ENCODE measurements around the gene RAB36.
A peak's percentile ranks its signal among the peaks of the same experiment; 100 is the strongest.

The RAB36 gene

GRCh38 chr22:23184764-23185113 is 39.5 kb downstream of the RAB36 start:
- DNase-seq, result no peak

DNA sequence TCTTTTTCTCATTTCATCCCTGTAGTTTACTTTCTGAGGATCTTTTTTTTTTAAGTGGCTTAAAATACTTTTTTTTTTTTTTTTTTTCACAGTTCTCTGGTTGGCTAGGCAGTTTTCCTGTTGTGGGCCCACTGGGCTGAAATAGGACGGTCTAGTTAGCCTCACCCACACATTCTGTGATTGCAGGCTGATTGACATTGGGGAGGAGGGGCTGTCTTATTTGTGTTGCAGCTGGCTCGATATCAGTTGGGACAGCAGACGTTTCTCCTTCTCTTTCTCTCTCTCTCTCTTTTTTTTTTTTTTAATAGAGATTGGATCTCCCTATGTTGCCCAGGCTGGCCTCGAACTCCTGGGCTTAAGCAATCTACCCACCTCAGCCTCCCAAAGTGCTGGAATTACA is 41.9 kb downstream of the RAB36 start:
- no peak for DNase-seq

DNA sequence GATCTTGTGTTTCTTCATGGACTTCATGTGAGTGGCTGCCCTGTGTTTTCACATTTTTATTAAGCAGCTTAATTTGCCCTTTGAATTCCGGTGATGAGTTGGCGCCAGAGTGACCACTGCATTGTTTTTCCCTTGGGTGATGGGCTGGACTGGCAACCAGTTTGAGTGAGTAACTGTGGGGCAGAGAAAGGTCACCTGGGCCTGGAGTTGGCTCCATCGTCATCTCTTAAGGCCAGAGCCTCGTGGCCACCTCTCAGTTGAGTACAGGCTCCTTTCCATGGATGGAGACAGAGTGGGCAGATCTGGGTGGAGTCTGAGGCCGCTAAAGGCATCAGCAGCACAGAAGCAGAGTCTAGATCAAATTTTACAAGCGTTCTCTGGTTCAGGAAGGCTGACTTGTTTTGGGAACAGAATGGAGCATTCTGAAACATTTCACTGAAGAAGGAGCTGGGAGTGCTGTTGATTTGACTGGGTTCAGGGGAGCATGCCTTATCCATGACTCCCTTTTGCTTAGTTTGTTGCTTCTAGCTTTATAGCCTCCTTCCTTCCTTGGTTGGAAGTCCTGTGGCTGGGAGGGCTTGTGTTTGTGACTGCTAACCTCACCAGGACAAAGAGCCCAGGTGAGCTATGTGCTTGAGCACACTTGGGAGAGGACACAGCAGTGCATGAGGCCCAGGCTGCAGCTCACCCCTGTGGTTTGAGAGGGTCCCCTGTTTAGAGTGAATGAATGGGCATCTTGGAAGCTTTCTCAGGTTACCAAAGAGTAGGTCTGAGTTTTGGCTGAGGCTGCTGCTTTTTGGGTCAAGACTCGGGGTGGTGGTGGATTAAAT is 42.8 kb downstream of the RAB36 start:
- DNase-seq, result no peak

GRCh38 chr22:23190526-23190925 is 45.2 kb downstream of the RAB36 start:
- DNase-seq, result no peak

GRCh38 chr22:23192133-23192532 is 46.9 kb downstream of the RAB36 start:
- DNase-seq, result no peak

- DNase-seq, result no peak
These were observed 47.3 kb downstream of the RAB36 start for GRCh38 chr22:23192558-23192957.

DNA sequence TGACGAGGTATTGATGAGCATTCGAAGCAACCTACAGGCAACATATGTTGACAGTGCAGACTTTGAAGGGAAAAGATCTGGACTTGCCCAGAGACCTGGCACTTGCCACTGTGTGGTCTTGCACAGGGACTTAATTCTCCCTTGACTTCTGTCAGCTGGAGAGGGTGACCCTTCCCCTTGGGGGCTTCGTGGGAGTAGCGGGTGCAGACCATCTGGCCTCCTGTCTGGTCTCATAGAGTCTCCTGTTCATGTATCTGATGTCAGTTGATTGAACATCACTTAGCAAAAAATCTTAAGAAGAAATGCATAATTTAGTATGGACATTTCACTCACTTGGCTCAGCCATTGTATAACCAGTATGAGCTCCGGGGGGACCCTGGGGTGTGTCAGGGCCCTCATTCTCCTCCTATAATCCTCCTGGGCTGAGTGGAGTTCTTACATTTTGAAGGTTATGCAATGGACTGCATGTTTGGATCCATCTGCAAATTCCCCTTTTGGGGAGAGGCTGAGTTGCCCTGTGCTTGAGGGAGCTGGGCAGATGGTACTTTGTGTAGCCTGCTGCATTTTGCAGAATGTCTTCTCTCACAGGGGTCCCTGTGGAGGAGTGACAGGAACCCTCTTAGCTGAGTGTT is 48.0 kb downstream of the RAB36 start:
- DNase-seq, result no peak

- no peak for DNase-seq
These were observed 48.6 kb downstream of the RAB36 start for GRCh38 chr22:23193882-23194281.

DNA sequence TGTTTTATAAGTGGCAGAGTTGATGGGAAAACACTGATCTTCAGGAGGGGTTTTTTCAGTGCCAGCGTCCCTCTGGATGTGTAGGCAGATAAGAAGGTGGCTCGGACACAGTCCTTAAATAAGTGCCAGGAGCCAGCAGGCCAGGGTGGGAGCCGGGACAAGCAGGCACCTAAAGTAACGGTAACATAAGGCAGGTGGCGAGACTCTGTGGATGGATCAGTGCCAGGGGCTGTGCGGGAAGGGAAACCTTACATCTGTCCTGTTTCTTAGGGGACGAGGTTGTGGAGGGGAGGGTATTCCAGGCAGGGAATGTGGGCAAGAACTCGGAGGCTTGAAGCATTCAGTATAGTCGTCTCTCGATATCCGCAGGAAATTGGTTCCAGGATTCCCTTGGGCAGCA is 50.9 kb downstream of the RAB36 start:
- no peak for DNase-seq

DNA sequence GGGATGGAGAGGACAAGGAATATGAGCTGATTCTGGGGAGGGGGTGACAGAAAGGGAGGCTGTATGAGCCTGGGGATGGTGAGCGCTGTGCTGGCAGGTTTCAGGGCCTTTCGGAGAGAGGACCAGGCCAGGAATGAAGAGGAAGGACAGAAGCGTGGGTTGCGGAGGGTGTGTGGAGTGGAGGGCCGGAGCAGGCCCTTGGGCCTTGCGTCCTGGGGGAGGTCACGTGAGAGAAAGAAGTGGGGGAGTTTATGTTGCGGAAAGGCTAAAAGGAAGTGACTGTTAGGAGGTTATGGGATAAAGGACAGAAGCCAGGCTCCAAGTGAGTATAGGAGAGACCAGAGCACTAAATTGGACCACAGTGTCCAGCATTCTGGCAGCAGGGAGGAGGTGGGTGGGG is 52.6 kb downstream of the RAB36 start:
- no peak for DNase-seq

GRCh38 chr22:23199159-23199558 is 53.9 kb downstream of the RAB36 start:
- DNase-seq, result no peak

DNA sequence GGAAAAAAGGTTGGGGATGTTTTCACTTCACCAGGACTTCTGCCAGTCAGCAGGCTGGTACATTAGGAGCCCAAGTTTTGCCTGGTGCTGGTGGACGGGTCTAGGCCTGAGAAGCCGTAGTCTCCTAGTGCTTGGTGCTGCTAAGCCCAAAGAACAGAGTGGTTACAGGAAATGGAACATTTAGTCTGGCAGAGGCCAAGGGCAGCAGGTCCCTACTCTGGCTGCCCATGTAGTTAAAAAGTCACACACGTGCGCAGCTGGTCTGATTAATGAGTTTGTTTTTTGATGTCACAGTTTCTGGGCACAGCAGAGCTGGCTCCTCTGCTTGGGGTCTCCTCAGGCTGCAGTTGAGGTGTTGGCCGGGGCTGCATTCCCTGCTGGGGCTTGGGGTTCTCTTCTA is 55.6 kb downstream of the RAB36 start:
- no peak for DNase-seq

- DNase-seq, result no peak
These were observed 57.7 kb downstream of the RAB36 start for GRCh38 chr22:23202812-23203451.

DNA sequence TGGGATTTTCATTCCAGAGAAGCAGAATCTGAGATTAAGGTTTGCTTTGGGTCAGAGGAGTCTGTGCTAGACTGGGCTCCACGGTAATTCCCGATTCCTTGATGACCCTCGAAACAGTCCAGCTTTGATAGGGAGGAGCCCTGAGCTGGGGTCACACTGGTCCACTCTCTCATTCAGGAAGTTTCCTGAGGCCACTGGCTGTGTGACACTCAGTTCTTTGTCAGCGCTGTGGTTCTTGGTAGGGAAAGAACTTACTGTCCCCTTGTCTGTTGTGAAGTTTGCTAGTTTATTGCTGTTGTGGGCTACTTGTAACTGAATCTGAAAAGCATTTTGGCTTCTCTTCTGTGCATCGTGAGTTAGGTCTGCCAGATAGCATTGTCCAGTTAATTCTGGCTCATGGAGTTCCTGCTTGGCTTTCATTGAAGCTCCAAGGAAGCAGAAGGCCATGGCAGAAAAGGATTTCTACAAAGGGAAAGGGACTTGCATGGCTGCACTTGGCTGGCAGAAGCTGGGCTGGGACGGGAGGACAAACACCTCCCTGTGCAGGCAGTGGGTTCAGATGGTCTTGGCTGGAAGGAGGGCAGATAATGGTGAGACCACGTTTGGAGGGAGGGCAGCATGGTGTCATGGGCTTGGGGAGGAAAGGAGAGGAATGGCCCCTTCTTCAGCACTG is 58.3 kb downstream of the RAB36 start:
- DNase-seq, result peak; percentile 70

DNA sequence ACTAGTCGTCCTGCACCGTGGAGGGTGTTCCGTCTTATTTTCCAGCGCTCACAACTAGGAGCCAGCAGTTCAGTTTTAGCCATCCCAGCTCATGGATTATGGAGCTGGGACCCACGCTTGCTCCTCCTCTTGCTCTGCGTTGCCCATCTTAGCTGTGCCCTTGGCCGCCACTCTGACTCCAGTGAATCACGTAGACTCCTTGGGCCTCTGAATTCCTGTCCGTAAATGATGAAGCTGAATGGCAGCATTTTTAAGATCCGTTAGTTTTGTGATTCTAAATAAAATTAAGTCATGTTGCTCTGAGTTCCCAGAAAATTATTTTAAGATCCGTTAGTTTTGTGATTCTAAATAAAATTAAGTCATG is 58.8 kb downstream of the RAB36 start:
- DNase-seq, result peak; percentile 53

DNA sequence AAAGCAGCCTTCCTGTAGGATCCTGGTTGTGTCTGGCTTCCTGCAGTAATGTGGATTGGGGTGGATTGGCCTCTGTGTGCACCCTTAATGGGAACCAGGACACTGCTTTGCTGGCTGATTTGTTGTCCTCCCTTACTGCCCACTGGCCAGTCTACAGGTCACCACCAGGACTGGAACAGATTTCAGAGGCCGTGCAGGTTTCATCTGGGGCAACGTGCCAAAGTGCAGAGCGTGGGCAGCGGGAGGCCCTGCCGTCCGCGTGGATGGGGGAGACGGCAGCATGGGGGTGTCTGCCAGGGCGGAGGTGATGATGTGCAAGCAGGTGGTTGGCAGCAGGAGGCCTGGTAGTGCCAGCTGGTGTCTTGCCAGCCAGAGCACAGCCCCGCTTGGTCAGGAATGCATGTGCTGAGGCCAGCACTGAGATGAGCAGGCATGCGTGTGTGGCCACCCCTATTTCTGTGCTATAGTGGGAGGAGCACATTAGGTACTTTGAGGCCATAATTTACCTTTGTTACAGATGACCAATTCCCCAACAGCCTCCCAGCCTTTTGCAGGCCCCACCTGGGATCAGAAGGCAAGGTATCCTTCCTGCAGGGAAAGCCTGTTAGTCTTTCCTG is 59.4 kb downstream of the RAB36 start:
- peak; percentile 86 for DNase-seq

DNA sequence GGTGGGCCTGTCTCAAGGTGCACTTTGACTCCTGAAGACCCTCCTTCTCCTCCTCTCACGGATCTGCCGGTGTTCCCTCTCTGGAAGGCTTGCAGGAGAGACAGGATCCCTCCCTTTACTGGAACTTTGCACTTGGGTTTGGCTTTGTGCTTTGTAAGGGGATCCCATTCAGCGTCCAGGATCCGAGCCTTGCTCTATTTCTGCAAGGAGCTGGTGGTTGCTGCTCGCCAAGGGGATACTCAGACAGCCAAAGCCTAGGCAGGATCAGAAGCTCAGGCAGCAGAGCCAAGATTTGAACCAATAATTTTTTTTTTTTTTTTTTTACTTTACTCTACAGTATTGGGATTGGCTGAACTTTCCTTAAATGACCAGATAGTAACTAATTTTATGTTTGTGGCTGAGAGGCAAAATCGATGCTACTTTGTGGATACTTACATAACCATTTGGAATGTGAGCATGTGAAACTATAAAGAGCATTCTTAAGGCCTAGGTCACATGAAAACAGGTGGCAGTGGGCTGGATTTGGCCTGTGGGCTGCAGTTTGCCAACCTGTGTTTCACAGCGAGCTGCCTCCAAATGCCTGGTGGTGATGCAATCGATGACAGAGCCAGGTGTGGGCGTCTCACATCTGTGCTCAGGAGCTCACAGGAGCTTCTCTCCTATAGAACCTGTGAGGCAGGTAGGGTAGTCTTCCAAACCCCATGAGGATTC is 60.2 kb downstream of the RAB36 start:
- peak; percentile 34 for DNase-seq

DNA sequence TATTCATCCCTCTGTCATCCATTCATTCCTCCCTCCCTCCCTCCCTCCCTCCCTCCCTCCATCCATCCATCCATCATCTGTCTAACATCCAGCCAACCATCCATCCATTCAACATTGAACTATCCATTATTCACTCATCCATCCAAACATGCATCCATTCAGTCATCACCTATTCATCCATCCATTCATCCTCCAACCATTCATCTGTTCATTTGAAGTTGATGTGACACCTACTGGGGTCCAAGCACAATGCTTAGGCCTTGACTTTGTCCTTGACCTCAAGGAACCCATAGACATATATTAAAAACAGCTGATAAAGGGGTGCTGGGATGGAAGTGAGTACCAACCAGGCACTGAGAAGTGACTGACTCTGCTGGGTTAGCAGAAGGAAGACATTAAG is 61.6 kb downstream of the RAB36 start:
- DNase-seq, result no peak

- DNase-seq, result peak; percentile 27
These were observed 62.6 kb downstream of the RAB36 start for GRCh38 chr22:23207729-23208393.

GRCh38 chr22:23210428-23211170 is 65.3 kb downstream of the RAB36 start:
- no peak for DNase-seq

DNA sequence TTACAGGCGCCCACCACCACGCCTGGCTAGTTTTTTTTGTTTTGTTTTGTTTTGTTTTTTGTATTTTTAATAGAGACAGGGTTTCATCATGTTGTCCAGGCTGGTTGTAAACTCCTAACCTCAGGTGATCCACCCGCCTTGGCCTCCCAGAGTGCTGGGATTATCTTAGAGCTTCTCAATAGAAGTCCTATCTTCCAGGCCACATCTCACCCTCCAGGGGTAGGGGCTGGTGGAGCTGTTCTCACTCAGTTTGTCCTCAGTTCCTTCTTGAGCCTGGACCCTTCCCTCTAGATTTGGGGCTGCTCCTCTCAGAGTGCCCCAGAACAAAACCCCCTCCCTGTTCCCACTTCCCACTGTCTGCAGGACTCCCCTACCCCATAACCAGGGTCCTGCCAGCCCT is 66.3 kb downstream of the RAB36 start:
- DNase-seq, result no peak

Measured in NCI-H446 treated with DMSO at 0.1 percent for 48 hours (cell line).